Neural cell (in vitro differentiated cells): ENCODE results near the gene PAX3. TPM values are rescaled to one million over a fixed set of nuclear protein-coding genes. Genes with fewer than 3 reads are reported as not detected.

Experiments used
- H2AFZ ChIP-seq: fragments of 200-600, 300-800 bp; sonication (generic), shearing (Covaris generic); 2 replicates; pipeline ENCODE4 v1.6.0; 2014; ENCODE audit warnings: low read depth, mild to moderate bottlenecking, antibody characterized with exemption, low read length, moderate library complexity
- H3F3A ChIP-seq: fragments of 200-600 bp; shearing (Covaris generic); 2 replicates; pipeline ENCODE4 v1.6.1; 2016; ENCODE audit warnings: mild to moderate bottlenecking, moderate library complexity, mixed read lengths, antibody characterized with exemption, low read length; ENCODE audit not compliant: insufficient read depth, poor library complexity, severe bottlenecking
- H3K27ac ChIP-seq: fragments of 200-600, 300-800 bp; sonication (generic), shearing (Covaris generic); 2 replicates; pipeline ENCODE4 v1.5.1; 2014; ENCODE audit warnings: mild to moderate bottlenecking, low read length, moderate library complexity
- H3K27me3 ChIP-seq: fragments of 300-800, 200-600 bp; sonication (generic), shearing (Covaris generic); 2 replicates; pipeline ENCODE4 v1.6.0; 2014; ENCODE audit warnings: mild to moderate bottlenecking, low read depth, low read length, moderate library complexity; ENCODE audit not compliant: insufficient read depth
- H3K36me3 ChIP-seq: fragments of 300-800, 200-600 bp; sonication (generic), shearing (Covaris generic); 2 replicates; pipeline ENCODE4 v1.5.1; 2014; ENCODE audit warnings: mild to moderate bottlenecking, antibody characterized with exemption, low read length, moderate library complexity; ENCODE audit not compliant: insufficient read depth
- H3K4me2 ChIP-seq: fragments of 300-800, 200-600 bp; sonication (generic), shearing (Covaris generic); 2 replicates; pipeline ENCODE4 v1.6.0; 2014; ENCODE audit warnings: mild to moderate bottlenecking, low read length
- H3K4me3 ChIP-seq: fragments of 300-800, 200-600 bp; sonication (generic), shearing (Covaris generic); 2 replicates; pipeline ENCODE4 v1.5.1; 2014; ENCODE audit warnings: mild to moderate bottlenecking, low read length, moderate library complexity
- H3K79me2 ChIP-seq: fragments of 200-600 bp; shearing (Covaris generic); replicated peaks from 2 replicates; pipeline ENCODE4 v1.6.0; 2014; ENCODE audit warnings: mild to moderate bottlenecking, low read length, moderate library complexity; ENCODE audit not compliant: insufficient read depth
- H3K9ac ChIP-seq: fragments of 300-800, 200-600 bp; sonication (generic), shearing (Covaris generic); 2 replicates; pipeline ENCODE4 v1.6.1; 2016; ENCODE audit warnings: mild to moderate bottlenecking, low read length, mixed read lengths
- H3K9me2 ChIP-seq: fragments of 200-600 bp; shearing (Covaris generic); 2 replicates; pipeline ENCODE4 v1.6.1; 2016; ENCODE audit warnings: mild to moderate bottlenecking, low read length, mixed read lengths; ENCODE audit not compliant: insufficient read depth
- H3K9me3 ChIP-seq: fragments of 200-600, 300-800 bp; sonication (generic), shearing (Covaris generic); 2 replicates; pipeline ENCODE4 v1.6.1; 2016; ENCODE audit warnings: mild to moderate bottlenecking, mixed run types, low read length, moderate library complexity, mixed read lengths
- H4K20me1 ChIP-seq: fragments of 200-600 bp; shearing (Covaris generic); 2 replicates; pipeline ENCODE4 v1.6.1; 2016; ENCODE audit warnings: mild to moderate bottlenecking, mixed run types; ENCODE audit not compliant: insufficient read depth
- CTCF ChIP-seq: fragments of 450-650 bp; IDR thresholded peaks from 2 replicates; pipeline ENCODE4 v1.5.1; 2014; ENCODE audit warnings: antibody characterized with exemption, mild to moderate bottlenecking, moderate library complexity; ENCODE audit not compliant: poor library complexity, severe bottlenecking
- EP300 ChIP-seq: fragments of 450-650 bp; conservative IDR thresholded peaks from 2 replicates; pipeline ENCODE4 v1.6.1; 2014; ENCODE audit warnings: antibody characterized with exemption, mild to moderate bottlenecking, moderate library complexity; ENCODE audit not compliant: poor library complexity, severe bottlenecking
- EZH2 ChIP-seq: fragments of 200-600, 300-800 bp; shearing (Covaris generic), sonication (generic); IDR thresholded peaks from 2 replicates; pipeline ENCODE4 v1.6.1; 2014; ENCODE audit warnings: antibody characterized with exemption, low read length, borderline replicate concordance, mild to moderate bottlenecking; ENCODE audit not compliant: insufficient read depth, poor library complexity, severe bottlenecking
- MXI1 ChIP-seq: fragments of 450-650 bp; conservative IDR thresholded peaks from 2 replicates; pipeline ENCODE4 v1.6.1; 2014; ENCODE audit warnings: antibody characterized with exemption, mild to moderate bottlenecking; ENCODE audit not compliant: poor library complexity, severe bottlenecking
- POLR2AphosphoS5 ChIP-seq: IDR thresholded peaks from 2 replicates; pipeline ENCODE4 v1.6.1; 2012
- RAD21 ChIP-seq: fragments of 450-650 bp; conservative IDR thresholded peaks from 2 replicates; pipeline ENCODE4 v1.6.1; 2014; ENCODE audit warnings: antibody characterized with exemption, mild to moderate bottlenecking, moderate library complexity
- REST ChIP-seq: IDR thresholded peaks from 2 replicates; pipeline ENCODE4 v1.6.1; 2012; ENCODE audit warnings: borderline replicate concordance
- SMC3 ChIP-seq: fragments of 450-650 bp; conservative IDR thresholded peaks from 2 replicates; pipeline ENCODE4 v1.6.1; 2014; ENCODE audit warnings: antibody characterized with exemption, mild to moderate bottlenecking, moderate library complexity; ENCODE audit not compliant: poor library complexity
- TAF1 ChIP-seq: IDR thresholded peaks from 2 replicates; pipeline ENCODE4 v1.6.1; 2012; ENCODE audit warnings: low read depth
- polyA plus RNA-seq: library from polyadenylated mRNA; depleted of rRNA; stranded (reverse); fragments of >200 nt; gene quantifications from 2 replicates; pipeline ENCODE4 v1.2.3, GENCODE V29; 2014

PAX3 gene
- polyA plus RNA-seq, 1 donor from 2014 or later: not detected

DNA sequence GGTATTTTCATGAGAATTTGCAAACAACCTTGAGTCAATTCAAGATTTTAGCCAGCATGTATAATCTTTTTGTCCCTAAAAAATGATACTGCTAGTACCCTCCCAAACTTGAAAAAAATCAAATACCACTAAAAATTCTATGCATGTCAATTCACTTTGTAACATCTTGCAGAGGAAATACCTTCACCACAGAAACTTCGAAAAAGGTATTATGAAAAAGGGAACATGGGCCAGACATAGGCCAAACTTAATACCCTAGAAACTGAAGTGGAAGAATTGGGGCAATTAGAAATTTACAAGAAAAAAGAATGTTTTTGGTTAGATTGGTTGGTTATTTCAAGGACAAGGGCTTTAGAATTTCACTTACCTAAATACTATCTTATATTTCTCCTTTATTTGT, 48.5 kb downstream of the PAX3 start:
- Histone ChIP-seq H2AFZ (no peak overlapping the region), H3K27ac (no peak overlapping the region), H3K9me2 (no peaks in the 10 kb centered on the region), H3K27me3 (peaks cover 16% of the 10 kb centered on the region), H3K79me2 (no peaks in the 10 kb centered on the region), H3K9ac (no peak overlapping the region), H3K36me3 (no peaks in the 10 kb centered on the region), H3F3A (no peaks in the 10 kb centered on the region), H3K9me3 (no peaks in the 10 kb centered on the region), H4K20me1 (no peaks in the 10 kb centered on the region), H3K4me2 (no peak overlapping the region), H3K4me3 (no peak overlapping the region)
- no peak for TF ChIP-seq EP300

- Histone ChIP-seq H3F3A (no peaks in the 10 kb centered on the region), H3K9me3 (no peaks in the 10 kb centered on the region), H3K27me3 (peaks cover 25% of the 10 kb centered on the region), H3K9me2 (no peaks in the 10 kb centered on the region), H3K27ac (no peak overlapping the region), H3K9ac (no peak overlapping the region), H3K4me3 (no peak overlapping the region), H2AFZ (no peak overlapping the region), H3K4me2 (no peak overlapping the region), H4K20me1 (no peaks in the 10 kb centered on the region), H3K36me3 (no peaks in the 10 kb centered on the region), H3K79me2 (no peaks in the 10 kb centered on the region)
- TF ChIP-seq POLR2AphosphoS5 (no peak), TAF1 (no peak), EZH2 (no peak), EP300 (no peak), SMC3 (no peak), CTCF (no peak), REST (no peak), RAD21 (no peak), MXI1 (no peak)
Observed at GRCh38 chr2:222249444-222249843, 49.4 kb downstream of the PAX3 start.

- TF ChIP-seq POLR2AphosphoS5 (no peak), RAD21 (no peak), MXI1 (no peak), TAF1 (no peak), SMC3 (no peak), EP300 (no peak)
- Histone ChIP-seq H3F3A (no peaks in the 10 kb centered on the region), H3K27ac (no peak overlapping the region), H3K4me2 (no peak overlapping the region), H4K20me1 (no peaks in the 10 kb centered on the region), H3K9ac (no peak overlapping the region), H3K79me2 (no peaks in the 10 kb centered on the region), H2AFZ (no peak overlapping the region), H3K9me3 (no peaks in the 10 kb centered on the region), H3K9me2 (no peaks in the 10 kb centered on the region), H3K27me3 (peaks cover 31% of the 10 kb centered on the region), H3K36me3 (no peaks in the 10 kb centered on the region), H3K4me3 (no peak overlapping the region)
Observed at GRCh38 chr2:222248818-222249217, 50.0 kb downstream of the PAX3 start.
